ENCODE results near the gene CDC42EP5. TPM values are rescaled to one million over a fixed set of nuclear protein-coding genes. Genes with fewer than 3 reads are reported as not detected.

The CDC42EP5 gene
- total RNA-seq, 2 experiments from 2014 or later: not detected

DNA sequence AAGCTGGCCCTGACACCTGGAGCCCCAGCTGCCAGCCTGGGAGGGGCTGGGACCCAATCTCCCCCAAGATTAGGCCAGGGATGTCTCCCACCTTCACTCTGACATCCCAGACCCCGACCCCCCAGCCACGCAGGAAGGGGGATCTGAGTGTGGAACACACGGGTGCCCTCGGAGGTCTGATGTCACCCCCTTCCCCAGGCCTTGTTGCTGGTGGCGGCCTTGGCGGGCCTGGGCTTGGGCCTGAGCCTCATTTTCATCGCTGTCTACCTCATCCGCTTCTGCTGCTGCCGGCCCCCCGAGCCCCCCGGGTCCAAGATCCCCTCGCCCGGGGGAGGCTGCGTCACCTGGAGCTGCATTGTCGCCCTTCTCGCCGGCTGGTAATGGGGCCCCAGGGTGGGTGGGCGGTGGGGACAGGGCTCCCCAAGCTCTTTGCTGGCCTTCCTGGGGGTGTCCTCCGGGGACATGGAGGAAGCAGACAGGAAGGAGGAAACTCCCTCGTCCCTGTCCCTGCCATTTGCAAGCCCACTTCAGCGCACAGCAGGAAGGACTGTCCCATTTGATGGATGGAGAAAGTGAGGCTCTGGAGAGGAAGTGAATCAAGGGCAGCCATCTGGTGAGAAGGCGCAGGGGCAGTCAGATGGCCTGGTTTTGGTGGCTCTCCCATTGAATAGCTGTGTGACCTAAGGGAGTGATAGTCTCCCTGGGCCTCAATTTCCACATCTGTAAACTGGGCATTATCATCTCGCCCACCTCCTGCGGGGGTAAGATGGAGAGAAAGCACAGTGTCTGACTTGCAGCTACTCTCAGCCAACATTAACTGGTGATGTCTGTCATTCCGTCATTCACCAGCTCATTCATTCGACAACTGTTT is 53.9 kb downstream of the CDC42EP5 start:
- DNase-seq (no peak), ATAC-seq (ENCODE audit: poor library complexity) (no peak)
- Mint-ChIP-seq H3K27ac (no peak overlapping the region), H3K4me3 (no peak overlapping the region), H3K4me1 (ENCODE audit: low read depth) (peaks cover 20% of the 10 kb centered on the region), H3K27me3 (peaks cover 57% of the 10 kb centered on the region), H3K9me3 (no peaks in the 10 kb centered on the region), H3K36me3 (ENCODE audit: low read depth) (no peaks in the 10 kb centered on the region)
- ChIA-PET CTCF (no interaction called here), POLR2A (interaction anchor here (1.4 kb wide), 1 partner anchor 10 kb away, joined by 3 read pairs; no protein-coding TSS in a partner anchor)
- H3K4me3 ChIP-seq (ENCODE audit: low read length): no peak overlapping the region
- TF ChIP-seq, protein P1, sequence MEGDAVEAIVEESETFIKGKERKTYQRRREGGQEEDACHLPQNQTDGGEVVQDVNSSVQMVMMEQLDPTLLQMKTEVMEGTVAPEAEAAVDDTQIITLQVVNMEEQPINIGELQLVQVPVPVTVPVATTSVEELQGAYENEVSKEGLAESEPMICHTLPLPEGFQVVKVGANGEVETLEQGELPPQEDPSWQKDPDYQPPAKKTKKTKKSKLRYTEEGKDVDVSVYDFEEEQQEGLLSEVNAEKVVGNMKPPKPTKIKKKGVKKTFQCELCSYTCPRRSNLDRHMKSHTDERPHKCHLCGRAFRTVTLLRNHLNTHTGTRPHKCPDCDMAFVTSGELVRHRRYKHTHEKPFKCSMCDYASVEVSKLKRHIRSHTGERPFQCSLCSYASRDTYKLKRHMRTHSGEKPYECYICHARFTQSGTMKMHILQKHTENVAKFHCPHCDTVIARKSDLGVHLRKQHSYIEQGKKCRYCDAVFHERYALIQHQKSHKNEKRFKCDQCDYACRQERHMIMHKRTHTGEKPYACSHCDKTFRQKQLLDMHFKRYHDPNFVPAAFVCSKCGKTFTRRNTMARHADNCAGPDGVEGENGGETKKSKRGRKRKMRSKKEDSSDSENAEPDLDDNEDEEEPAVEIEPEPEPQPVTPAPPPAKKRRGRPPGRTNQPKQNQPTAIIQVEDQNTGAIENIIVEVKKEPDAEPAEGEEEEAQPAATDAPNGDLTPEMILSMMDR (IDR thresholded peaks at IDR 0.05): no peak
- H3K27ac ChIP-seq (ENCODE audit: low read depth in 1 of 2, low read length in 2 of 2): no peak overlapping the region
- H3K27me3 ChIP-seq (ENCODE audit: control insufficient read depth in 1 of 2, insufficient read depth in 2 of 2, low read length in 2 of 2): peaks cover 35 to 56% of the 10 kb centered on the region in 2 experiments
- peaks cover 21% of the 10 kb centered on the region for H3K4me1 ChIP-seq (ENCODE audit: insufficient read depth, low read length)
- intact Hi-C loops (cut with DNase I, micrococcal nuclease): no loop called here
- peaks cover 0 to 15% of the 10 kb centered on the region in 2 experiments for H3K9me3 ChIP-seq (ENCODE audit: control insufficient read depth in 1 of 2, insufficient read depth in 1 of 2, low read length in 2 of 2)
- no peaks in the 10 kb centered on the region for H3K36me3 ChIP-seq (ENCODE audit: insufficient read depth, low read length)

DNA sequence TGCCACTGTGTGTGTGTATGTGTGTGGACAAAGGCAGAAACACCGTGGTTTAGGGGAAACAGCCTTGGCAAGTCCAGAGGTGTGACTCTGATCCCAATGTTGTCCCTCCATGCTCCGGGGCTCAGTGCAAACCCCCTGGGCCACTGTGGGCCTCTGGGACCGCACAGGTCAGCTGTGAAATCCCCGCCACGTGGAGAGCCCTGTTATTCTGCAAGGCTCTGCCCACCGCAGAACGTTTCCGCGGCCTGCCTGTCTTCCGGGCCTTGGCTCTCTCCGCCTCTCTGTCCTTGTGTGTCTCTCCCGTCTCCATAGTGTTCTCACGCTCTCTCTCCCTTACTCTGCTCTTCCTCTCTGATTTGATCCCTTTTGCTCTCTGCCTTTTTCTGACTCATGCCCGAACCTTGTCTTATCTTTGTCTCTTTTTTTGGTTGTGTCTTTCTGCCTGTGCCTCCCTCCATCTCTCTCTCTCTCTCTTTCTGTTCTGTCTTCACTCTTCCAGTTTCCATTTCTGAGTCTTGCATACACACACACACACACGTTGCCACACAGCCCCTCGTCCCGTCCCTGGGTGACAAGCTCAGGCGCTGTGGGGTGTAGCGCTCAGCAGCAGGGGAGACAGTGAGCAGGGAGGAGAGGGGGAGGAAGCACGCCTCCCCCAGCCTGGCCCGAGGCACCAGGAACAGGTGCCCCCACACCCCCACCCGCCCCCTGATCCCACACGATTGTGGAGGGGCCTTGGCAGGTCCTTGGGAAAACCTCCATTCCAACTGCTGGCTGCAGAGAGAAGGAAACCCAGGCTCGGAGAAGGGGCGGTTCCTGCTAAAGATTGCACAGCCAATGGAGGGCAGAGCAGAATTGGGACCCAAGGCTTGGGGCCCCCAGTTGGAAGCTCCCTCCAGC is 54.8 kb downstream of the CDC42EP5 start:
- ATAC-seq (ENCODE audit: poor library complexity): peak; percentile 24
- Mint-ChIP-seq H3K27ac (no peak overlapping the region), H3K27me3 (peaks cover 58% of the 10 kb centered on the region), H3K36me3 (ENCODE audit: low read depth) (no peaks in the 10 kb centered on the region), H3K4me3 (peak overlapping the region; percentile 35), H3K4me1 (ENCODE audit: low read depth) (peaks cover 20% of the 10 kb centered on the region), H3K9me3 (no peaks in the 10 kb centered on the region)
- intact Hi-C loops (cut with DNase I, micrococcal nuclease): no loop called here
- H3K27ac ChIP-seq (ENCODE audit: low read depth in 1 of 2, low read length in 2 of 2): no peak overlapping the region
- no peak overlapping the region for H3K4me3 ChIP-seq (ENCODE audit: low read length)
- peak in 3 of 14 experiments; percentile 22 to 49 (median 24) for DNase-seq
- H3K9me3 ChIP-seq (ENCODE audit: control insufficient read depth in 1 of 2, insufficient read depth in 1 of 2, low read length in 2 of 2): peaks cover 0 to 15% of the 10 kb centered on the region in 2 experiments
- TF ChIP-seq, protein P1 (IDR thresholded peaks at IDR 0.05): no peak
- peaks cover 40 to 56% of the 10 kb centered on the region in 2 experiments for H3K27me3 ChIP-seq (ENCODE audit: control insufficient read depth in 1 of 2, insufficient read depth in 2 of 2, low read length in 2 of 2)
- H3K36me3 ChIP-seq (ENCODE audit: insufficient read depth, low read length): no peaks in the 10 kb centered on the region
- ChIA-PET POLR2A (no interaction called here), CTCF (no interaction called here)
- peaks cover 21% of the 10 kb centered on the region for H3K4me1 ChIP-seq (ENCODE audit: insufficient read depth, low read length)

DNA sequence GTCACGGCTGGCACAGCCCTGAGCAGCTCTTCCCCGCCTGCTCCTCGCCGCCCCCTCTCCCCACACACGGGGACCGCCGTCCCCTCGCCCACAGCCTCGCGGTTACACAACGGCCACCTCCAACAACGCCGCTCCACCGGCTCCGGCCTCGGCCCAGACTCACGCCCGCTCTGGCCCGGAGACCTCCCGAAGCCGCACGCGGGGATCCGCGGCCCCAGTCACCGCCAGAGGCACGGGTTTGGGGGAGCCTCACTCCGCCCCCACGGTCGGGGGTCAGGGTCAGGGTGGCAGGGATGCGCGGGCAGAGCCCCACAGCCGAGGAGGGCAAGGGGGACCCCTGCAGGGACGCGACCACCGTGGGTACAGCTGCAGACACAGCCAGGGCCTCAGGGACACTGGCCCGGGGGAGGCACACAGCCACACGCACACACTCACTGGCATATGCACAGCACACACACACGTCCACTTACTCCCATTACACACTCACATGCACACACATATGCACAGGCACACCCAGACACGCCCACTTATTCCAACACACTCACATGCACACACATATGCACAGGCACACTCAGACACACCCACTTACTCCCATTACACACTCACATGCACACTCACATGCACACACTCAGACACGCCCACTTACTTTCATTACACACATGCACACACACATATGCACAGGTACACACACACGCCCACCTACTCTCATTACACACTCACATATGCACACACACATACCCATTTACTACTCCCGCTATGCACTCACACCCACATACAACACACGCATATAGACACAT is 56.2 kb downstream of the CDC42EP5 start:
- H3K27me3 Mint-ChIP-seq: peaks cover 57% of the 10 kb centered on the region
- Histone ChIP-seq H3K9me3 (ENCODE audit: control insufficient read depth in 1 of 2, insufficient read depth in 1 of 2, low read length in 2 of 2) (peaks cover 0 to 15% of the 10 kb centered on the region in 2 experiments), H3K4me3 (ENCODE audit: low read length) (no peak overlapping the region), H3K36me3 (ENCODE audit: insufficient read depth, low read length) (no peaks in the 10 kb centered on the region), H3K4me1 (ENCODE audit: insufficient read depth, low read length) (peaks cover 21% of the 10 kb centered on the region), H3K27ac (ENCODE audit: low read depth in 1 of 2, low read length in 2 of 2) (no peak overlapping the region), H3K27me3 (ENCODE audit: control insufficient read depth in 1 of 2, insufficient read depth in 2 of 2, low read length in 2 of 2) (peaks cover 47 to 56% of the 10 kb centered on the region in 2 experiments)
- ChIA-PET POLR2A (no interaction called here), CTCF (no interaction called here)
- no peak overlapping the region for H3K27ac Mint-ChIP-seq
- no peaks in the 10 kb centered on the region for H3K9me3 Mint-ChIP-seq
- intact Hi-C loops (cut with DNase I, micrococcal nuclease): no loop called here
- TF ChIP-seq, protein P1 (IDR thresholded peaks at IDR 0.05): no peak
- H3K36me3 Mint-ChIP-seq (ENCODE audit: low read depth): no peaks in the 10 kb centered on the region
- peak in 1 of 14 experiments; percentile 18 for DNase-seq
- H3K4me1 Mint-ChIP-seq (ENCODE audit: low read depth): peaks cover 20% of the 10 kb centered on the region
- no peak for ATAC-seq (ENCODE audit: poor library complexity)
- no peak overlapping the region for H3K4me3 Mint-ChIP-seq
